Effector memory CD8-positive, alpha-beta T cell (primary cell): ENCODE measurements around the gene GBP6.
"Not testable (repeated sequence)": the region's sequence is repeated elsewhere in the genome, so short reads cannot be mapped to it uniquely, and the experiment has no call there.

Source experiments
- ATAC-seq: fragments of 150-1000 bp; cut with Tn5 transposase; replicated peaks from 2 replicates; pipeline ENCODE4 v1.10.0; 2021; ENCODE audit warnings: mild to moderate bottlenecking, moderate library complexity
- DNase-seq, 3 experiments: peaks; one replicate each; pipeline ENCODE4 v3.0.0; 2021
- H3K27ac Mint-ChIP-seq, 2 donors: one replicate each; pipeline ENCODE4 v1.8.0; 2022; ENCODE audit warnings: mild to moderate bottlenecking in 2 of 2, mixed read lengths in 2 of 2, moderate library complexity in 2 of 2
- H3K27me3 Mint-ChIP-seq, 2 donors: one replicate each; pipeline ENCODE4 v1.8.0; 2022; ENCODE audit warnings: mixed read lengths in 2 of 2
- H3K36me3 Mint-ChIP-seq: one replicate; pipeline ENCODE4 v1.8.0; 2022; ENCODE audit warnings: mild to moderate bottlenecking, moderate library complexity, mixed read lengths; ENCODE audit not compliant: insufficient read depth
- H3K4me1 Mint-ChIP-seq, 2 donors: one replicate each; pipeline ENCODE4 v1.8.0; 2022; ENCODE audit warnings: low read depth in 2 of 2, mixed read lengths in 2 of 2
- H3K4me3 Mint-ChIP-seq, 2 donors: one replicate each; pipeline ENCODE4 v1.8.0; 2022; ENCODE audit warnings: mild to moderate bottlenecking in 2 of 2, mixed read lengths in 2 of 2, moderate library complexity in 2 of 2
- H3K9me3 Mint-ChIP-seq, 2 donors: one replicate each; pipeline ENCODE4 v1.8.0; 2022; ENCODE audit warnings: mixed read lengths in 2 of 2
- total RNA-seq, 9 experiments: gene quantifications; one replicate each; lab custom pipeline; 2026; lab: John Stamatoyannopoulos, UW

GBP6 gene, protein sequence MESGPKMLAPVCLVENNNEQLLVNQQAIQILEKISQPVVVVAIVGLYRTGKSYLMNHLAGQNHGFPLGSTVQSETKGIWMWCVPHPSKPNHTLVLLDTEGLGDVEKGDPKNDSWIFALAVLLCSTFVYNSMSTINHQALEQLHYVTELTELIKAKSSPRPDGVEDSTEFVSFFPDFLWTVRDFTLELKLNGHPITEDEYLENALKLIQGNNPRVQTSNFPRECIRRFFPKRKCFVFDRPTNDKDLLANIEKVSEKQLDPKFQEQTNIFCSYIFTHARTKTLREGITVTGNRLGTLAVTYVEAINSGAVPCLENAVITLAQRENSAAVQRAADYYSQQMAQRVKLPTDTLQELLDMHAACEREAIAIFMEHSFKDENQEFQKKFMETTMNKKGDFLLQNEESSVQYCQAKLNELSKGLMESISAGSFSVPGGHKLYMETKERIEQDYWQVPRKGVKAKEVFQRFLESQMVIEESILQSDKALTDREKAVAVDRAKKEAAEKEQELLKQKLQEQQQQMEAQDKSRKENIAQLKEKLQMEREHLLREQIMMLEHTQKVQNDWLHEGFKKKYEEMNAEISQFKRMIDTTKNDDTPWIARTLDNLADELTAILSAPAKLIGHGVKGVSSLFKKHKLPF
- 0.24 to 7.4 (median 2.0) reads per million in 9 experiments for total RNA-seq

DNA sequence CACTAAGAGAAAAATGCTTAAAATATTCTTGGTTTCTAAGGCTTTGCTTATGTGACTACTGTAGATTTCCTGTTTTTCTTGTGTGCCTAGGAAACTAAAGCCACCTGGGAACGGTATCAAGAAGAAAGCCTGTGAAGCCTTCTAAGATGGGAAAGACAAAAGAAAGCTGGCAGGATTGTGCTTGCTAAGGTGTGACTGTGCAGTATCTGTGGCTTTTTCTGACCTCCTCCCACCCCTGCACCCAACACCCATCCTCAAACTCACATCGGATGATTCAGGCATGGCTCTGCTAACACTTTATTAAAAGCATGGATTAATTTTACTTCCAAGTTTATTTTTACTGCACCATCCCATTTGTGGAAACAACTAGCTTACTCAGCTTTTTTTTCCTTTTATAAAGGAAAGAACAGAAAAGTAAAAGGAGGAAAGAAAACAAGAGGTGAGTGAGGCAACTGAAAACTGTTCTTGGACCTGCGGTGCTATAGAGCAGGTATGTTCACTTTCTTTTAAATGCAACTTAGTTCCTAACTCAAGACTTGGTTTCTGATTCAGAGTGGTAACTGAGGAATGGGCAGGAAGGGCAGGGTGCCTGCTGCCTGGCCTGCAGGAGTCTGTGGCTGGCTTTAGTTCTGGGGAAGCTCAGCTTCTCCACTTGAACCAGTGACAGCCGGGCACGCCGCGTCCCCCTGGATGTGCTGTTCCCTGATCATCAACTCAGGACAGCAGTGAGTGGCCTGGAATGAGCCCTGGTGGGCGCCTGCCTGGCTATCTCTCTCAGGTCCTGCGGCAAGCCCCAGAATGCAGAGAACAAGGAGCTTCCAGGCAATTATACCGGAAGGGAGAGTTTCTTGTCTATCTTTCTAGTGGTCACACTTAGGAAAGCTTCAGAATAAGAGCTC, at the start of gene GBP6:
TSS of gene GBP6 (plus strand) at position 422 of the 899 bp plus-strand sequence. CDS start 4,493 bp downstream, outside the sequence.
- peak within 1 kb of the TSS; percentile 45 to 92 for H3K27ac Mint-ChIP-seq

DNA sequence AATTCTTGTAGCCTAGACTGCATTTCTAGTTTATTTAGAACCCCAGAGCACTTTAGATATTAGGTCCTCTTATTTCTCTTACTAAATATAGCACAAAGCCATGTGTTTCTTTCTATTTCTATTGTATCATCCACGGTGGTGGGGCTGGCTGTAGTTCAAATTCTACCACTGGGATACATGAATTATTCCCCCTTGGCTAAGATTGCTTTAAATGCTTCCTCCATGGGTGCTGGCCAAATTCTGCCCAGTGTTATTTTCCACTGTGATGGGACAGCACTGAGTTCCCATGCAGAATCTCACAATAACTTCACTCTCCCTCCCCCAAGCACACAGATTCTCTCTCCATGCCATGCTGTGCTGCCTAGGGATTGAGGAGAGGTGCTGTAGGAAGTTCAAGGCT, 41.5 kb upstream of the GBP6 start:
- H3K27ac Mint-ChIP-seq = no peak overlapping the region
- ATAC-seq (no peak), DNase-seq (no peak)
- H3K4me1 Mint-ChIP-seq = peaks cover 4 to 12% of the 10 kb centered on the region in 2 donors
- H3K36me3 Mint-ChIP-seq = no peaks in the 10 kb centered on the region
- peaks cover 4 to 8% of the 10 kb centered on the region in 2 donors for H3K9me3 Mint-ChIP-seq
- H3K4me3 Mint-ChIP-seq = no peak overlapping the region
- peaks cover 0 to 6% of the 10 kb centered on the region in 2 donors for H3K27me3 Mint-ChIP-seq

More for the DNA sequence above, at the start of gene GBP6:
- DNase-seq = no peak
- Mint-ChIP-seq H3K4me3 (no peak within 1 kb of the TSS), H3K36me3 (no peaks in the 10 kb centered on the region), H3K9me3 (no peaks in the 10 kb centered on the region), H3K27me3 (no peaks in the 10 kb centered on the region), H3K4me1 (peaks cover 10 to 11% of the 10 kb centered on the region in 2 donors)
- peak; percentile 39 for ATAC-seq

DNA sequence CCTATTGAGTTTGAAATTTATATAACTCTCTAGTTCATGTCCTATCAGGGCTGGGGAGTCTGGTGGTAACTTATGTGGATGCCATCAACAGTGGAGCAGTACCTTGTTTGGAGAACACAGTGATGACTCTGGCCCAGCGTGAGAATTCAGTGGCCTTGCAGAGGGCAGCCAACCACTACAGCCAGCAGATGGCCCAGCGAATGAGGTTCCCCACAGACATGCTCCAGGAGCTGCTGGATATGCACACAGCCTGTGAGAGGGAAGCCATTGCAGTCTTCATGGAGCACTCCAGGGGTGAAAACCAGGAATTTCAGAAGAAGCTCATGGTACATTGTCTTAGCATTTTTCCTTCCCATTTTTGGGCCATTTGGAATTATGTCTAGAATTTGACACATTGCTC, 32.0 kb upstream of the GBP6 start:
- no peaks in the 10 kb centered on the region for H3K27me3 Mint-ChIP-seq

DNA sequence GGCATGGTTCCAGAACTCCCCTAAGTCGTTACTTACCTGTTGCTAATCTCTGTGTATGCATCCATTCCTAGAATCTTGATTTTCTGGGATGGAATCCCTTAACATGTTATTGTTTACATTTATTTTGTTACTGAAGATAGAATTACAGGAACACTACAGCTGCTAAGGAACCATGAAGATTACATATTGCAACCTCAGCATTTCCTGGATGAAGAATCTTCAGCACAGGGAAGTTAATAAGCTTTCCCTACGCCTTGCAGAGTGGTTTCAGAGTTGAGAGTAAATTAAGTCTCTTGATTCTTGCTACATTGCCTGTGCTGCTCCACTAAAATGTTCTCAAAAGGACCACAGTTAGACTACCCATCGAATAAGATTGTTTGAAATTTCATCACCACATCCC, 31.4 kb upstream of the GBP6 start:
- Mint-ChIP-seq H3K4me1 (peaks cover 3 to 4% of the 10 kb centered on the region in 2 donors), H3K36me3 (no peaks in the 10 kb centered on the region), H3K27me3 (no peaks in the 10 kb centered on the region), H3K27ac (no peak overlapping the region), H3K9me3 (no peaks in the 10 kb centered on the region), H3K4me3 (no peak overlapping the region)
- no peak for ATAC-seq
- DNase-seq = no peak

More for the DNA sequence above, 32.0 kb upstream of the GBP6 start:
- Mint-ChIP-seq H3K27ac (no peak overlapping the region), H3K9me3 (no peaks in the 10 kb centered on the region), H3K36me3 (no peaks in the 10 kb centered on the region), H3K4me1 (peaks cover 3 to 4% of the 10 kb centered on the region in 2 donors), H3K4me3 (no peak overlapping the region)
- ATAC-seq = no peak
- DNase-seq = no peak

DNA sequence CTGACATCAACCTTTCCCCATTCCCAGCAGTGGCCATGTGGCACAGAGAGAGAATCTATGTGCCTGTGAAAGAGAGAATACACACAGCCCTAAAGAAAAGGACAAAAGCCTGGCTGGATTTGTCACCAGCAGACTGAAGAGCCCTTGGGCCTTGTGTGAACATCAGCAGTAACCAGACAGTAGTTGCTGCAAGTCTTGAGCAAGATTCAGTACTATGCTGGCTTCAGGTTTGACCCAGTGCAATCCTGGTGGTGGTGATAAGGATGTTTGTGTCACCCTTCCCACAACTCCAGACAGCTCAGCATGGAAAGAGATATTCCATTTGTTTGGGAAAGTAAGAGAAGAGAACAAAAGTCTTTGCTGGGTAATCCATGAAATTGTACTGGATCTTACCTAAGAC, 28.4 kb upstream of the GBP6 start:
- no peaks in the 10 kb centered on the region for H3K9me3 Mint-ChIP-seq
- no peak overlapping the region for H3K27ac Mint-ChIP-seq
- H3K4me1 Mint-ChIP-seq = peaks cover 4 to 5% of the 10 kb centered on the region in 2 donors
- H3K36me3 Mint-ChIP-seq = peaks cover 4% of the 10 kb centered on the region
- H3K27me3 Mint-ChIP-seq = no peaks in the 10 kb centered on the region
- no peak overlapping the region for H3K4me3 Mint-ChIP-seq
- no peak for ATAC-seq
- DNase-seq = no peak

DNA sequence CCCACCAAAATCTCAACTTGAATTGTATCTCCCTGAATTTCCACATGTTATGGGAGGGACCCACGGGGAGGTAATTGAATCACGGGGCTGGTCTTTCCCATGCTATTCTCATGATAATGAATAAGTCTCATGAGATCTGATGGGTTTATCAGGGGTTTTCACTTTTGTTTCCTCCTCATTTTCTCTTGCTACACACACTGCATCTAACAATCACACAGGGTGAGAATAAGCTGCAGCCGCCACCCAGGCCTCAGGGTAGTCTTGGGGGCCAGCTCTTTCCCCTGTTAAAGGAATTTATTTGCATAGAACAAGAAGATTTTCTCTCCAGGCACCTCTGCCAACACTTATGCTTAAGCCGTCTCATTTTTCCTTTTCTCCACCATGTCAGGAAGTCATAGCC, 26.0 kb upstream of the GBP6 start:
- Mint-ChIP-seq H3K4me1 (peaks cover under 1 to 1% of the 10 kb centered on the region in 2 donors), H3K27ac (no peak overlapping the region), H3K36me3 (peaks cover 4% of the 10 kb centered on the region), H3K9me3 (no peaks in the 10 kb centered on the region), H3K4me3 (no peak overlapping the region), H3K27me3 (no peaks in the 10 kb centered on the region)
- ATAC-seq (no peak), DNase-seq (no peak)

DNA sequence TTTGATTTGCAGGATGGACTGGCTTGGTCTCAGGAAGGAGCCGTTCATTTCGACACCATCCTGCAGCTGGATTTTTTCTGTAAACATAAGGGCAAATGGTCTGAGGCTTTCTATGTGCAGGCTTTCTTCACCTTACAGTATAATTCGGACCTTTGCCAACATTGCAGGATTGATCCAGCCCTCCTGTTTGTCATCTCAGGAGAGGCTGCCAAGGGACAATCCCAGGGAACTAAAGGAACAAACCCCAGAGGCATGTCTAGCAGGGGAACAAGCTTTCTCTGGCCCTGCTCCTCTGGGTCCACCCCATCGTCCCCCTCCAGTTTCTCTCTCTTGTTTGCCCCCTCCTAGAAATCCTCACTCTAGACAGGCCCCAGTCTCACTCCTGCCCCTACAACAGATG, 24.8 kb upstream of the GBP6 start:
- no peaks in the 10 kb centered on the region for H3K9me3 Mint-ChIP-seq
- ATAC-seq (no peak), DNase-seq (no peak)
- H3K4me1 Mint-ChIP-seq = peaks cover 0 to 1% of the 10 kb centered on the region in 2 donors
- H3K27me3 Mint-ChIP-seq = no peaks in the 10 kb centered on the region
- no peak overlapping the region for H3K4me3 Mint-ChIP-seq
- H3K36me3 Mint-ChIP-seq = peaks cover 4% of the 10 kb centered on the region
- peak overlapping the region in 1 of 2 donors; percentile 8 for H3K27ac Mint-ChIP-seq

DNA sequence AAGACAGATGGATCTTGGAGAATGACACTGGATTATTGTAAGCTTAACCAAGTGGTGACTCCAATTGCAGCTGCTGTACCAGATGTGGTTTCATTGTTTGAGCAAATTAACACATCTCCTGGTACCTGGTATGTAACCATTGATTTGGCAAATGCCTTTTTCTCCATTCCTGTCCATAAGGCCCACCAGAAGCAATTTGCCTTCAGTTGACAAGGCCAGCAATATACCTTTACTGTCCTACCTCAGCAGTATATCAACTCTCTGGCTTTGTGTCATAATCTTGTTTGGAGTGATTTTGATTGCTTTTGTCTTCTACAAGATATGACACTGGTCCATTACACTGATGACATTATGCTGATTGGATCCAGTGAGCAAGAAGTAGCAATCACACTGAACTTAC, 18.4 kb upstream of the GBP6 start:
- H3K4me1 Mint-ChIP-seq, DNase-seq, ATAC-seq, H3K4me3 Mint-ChIP-seq, H3K9me3 Mint-ChIP-seq, H3K36me3 Mint-ChIP-seq, H3K27me3 Mint-ChIP-seq, H3K27ac Mint-ChIP-seq: not testable (repeated sequence)

DNA sequence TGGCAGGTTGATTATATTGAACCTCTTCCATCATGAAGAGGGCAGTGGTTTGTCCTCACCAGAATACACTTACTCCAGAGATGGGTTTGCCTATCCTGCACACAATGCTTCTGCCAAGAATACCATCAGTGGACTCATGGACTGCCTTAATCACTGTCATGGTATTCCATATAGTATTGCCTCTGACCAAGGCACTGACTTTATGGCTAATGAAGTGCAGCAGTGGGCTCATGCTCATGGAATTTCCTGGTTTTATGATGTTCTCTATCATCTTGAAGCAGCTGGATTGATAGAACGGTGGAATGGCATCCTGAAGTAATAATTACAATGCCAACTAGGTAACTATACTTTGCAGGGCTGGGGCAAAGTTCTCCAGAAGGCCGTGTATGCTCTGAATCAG, 16.6 kb upstream of the GBP6 start:
- no peaks in the 10 kb centered on the region for H3K4me1 Mint-ChIP-seq
- DNase-seq (no peak), ATAC-seq (no peak)
- no peak overlapping the region for H3K4me3 Mint-ChIP-seq
- H3K36me3 Mint-ChIP-seq = no peaks in the 10 kb centered on the region
- H3K27me3 Mint-ChIP-seq = no peaks in the 10 kb centered on the region
- H3K27ac Mint-ChIP-seq = no peak overlapping the region
- H3K9me3 Mint-ChIP-seq = peaks cover 0 to 2% of the 10 kb centered on the region in 2 donors

DNA sequence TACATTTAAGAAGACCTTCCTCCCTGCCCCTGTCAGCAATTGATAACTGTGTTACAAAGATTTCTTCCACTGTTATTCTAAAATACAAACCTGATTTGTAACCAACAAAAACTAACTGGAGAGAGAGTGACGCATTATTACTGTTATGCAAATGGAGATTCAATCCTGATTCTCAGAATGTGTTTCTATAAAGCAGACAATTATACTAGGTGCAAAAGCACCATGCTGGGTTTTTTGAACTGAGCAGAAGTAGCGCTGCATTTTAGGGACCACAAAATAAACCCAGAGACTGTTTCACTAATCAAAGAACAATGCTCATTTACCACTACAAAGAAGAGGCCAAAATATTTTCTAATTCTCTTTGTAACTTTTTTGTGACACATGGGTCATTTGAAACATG, 13.6 kb upstream of the GBP6 start:
- no peaks in the 10 kb centered on the region for H3K9me3 Mint-ChIP-seq
- ATAC-seq (no peak), DNase-seq (no peak)
- no peaks in the 10 kb centered on the region for H3K36me3 Mint-ChIP-seq
- no peaks in the 10 kb centered on the region for H3K27me3 Mint-ChIP-seq
- H3K27ac Mint-ChIP-seq = no peak overlapping the region
- no peak overlapping the region for H3K4me3 Mint-ChIP-seq
- H3K4me1 Mint-ChIP-seq = peaks cover 4 to 8% of the 10 kb centered on the region in 2 donors

DNA sequence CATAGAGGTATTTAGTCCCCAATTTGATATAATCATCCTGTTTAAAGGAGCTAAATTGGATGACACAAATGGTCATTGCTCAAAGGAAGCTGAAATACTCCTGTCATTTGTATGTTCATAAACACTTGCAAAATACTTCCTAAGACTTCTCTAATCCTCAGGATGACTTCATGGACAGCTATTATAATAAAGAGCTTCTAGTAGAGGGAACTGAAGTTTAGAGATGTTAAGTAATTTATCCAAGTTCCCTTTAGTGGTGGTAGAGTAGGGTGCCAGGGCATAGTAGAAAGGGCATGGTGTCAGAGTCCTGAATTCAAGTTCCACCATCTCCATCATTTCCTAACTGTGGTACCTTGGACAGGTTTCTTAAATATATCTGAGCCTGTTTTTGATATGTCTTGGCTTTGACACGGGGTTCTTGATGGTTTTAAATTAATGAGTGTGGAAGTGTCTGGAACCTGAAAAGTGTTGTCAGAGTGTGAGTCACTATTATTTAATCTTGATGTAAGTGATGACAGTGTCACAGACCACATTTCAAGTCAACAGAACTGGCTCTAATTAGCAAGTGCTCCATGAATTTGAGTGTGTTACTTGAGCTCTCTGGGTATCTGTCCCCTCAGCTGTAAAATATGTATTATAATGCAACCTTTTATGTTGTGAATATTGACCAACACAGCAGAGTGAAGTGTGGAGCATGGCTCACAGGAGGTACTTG, 12.1 kb upstream of the GBP6 start:
- no peaks in the 10 kb centered on the region for H3K36me3 Mint-ChIP-seq
- DNase-seq (no peak), ATAC-seq (peak; percentile 70)
- no peak overlapping the region for H3K4me3 Mint-ChIP-seq
- H3K4me1 Mint-ChIP-seq = peaks cover 4 to 12% of the 10 kb centered on the region in 2 donors
- peak overlapping the region in 1 of 2 donors; percentile 72 for H3K27ac Mint-ChIP-seq
- H3K27me3 Mint-ChIP-seq = no peaks in the 10 kb centered on the region
- H3K9me3 Mint-ChIP-seq = no peaks in the 10 kb centered on the region

DNA sequence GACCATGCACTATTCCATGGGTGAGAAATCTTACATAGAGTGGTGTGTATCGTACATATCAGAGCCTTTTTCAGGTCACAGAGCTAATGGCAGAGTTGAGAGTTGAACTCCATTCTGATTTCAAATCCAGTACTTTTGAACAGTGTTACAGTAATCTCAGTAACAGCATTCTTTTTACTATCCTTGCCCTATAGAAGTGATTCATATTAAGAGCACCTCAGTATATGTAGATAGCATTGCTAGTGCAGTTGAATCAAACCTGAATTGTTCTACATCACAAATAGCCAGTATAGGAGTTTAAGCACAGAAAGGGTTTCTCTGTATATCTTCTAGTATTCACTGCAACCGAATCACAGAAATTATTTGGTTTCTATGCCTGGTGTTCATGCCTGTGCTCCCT, 11.4 kb upstream of the GBP6 start:
- DNase-seq = no peak
- Mint-ChIP-seq H3K36me3 (no peaks in the 10 kb centered on the region), H3K27ac (no peak overlapping the region), H3K27me3 (no peaks in the 10 kb centered on the region), H3K4me1 (peaks cover 7 to 16% of the 10 kb centered on the region in 2 donors), H3K4me3 (no peak overlapping the region), H3K9me3 (no peaks in the 10 kb centered on the region)
- ATAC-seq = no peak

DNA sequence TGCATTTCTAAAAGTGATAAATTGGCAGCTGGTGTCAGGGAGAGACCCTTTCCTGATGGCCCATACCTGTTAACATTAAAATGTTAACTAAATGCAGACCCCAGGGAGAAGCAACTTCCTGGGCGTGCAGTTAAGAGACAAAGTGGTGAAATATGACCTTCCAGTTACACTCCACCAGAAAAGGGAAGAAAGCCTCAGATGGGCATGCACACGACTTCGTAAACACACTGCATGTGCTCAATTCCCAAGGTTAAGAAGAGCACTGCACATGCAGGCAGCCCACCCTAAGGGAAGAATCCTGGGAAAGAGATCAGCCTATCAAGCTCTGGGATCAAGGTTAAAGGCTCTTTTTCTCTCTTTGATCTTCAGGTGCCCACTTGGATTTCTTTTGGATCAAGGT, 9.7 kb upstream of the GBP6 start:
- H3K27ac Mint-ChIP-seq = no peak overlapping the region
- no peaks in the 10 kb centered on the region for H3K36me3 Mint-ChIP-seq
- no peak overlapping the region for H3K4me3 Mint-ChIP-seq
- no peaks in the 10 kb centered on the region for H3K9me3 Mint-ChIP-seq
- no peak for ATAC-seq
- H3K4me1 Mint-ChIP-seq = peaks cover 10 to 22% of the 10 kb centered on the region in 2 donors
- DNase-seq = no peak
- H3K27me3 Mint-ChIP-seq = no peaks in the 10 kb centered on the region
